Measurements from ENCODE around the gene RHBDF2. TPM values are rescaled to one million over a fixed set of nuclear protein-coding genes. Genes with fewer than 3 reads are reported as not detected.

RHBDF2 gene
- total and polyA plus RNA-seq, 2 donors (not counting 3 experiments of a cell fraction or from before 2014, with no cell fraction given) = 25.5 to 38.5 TPM

DNA sequence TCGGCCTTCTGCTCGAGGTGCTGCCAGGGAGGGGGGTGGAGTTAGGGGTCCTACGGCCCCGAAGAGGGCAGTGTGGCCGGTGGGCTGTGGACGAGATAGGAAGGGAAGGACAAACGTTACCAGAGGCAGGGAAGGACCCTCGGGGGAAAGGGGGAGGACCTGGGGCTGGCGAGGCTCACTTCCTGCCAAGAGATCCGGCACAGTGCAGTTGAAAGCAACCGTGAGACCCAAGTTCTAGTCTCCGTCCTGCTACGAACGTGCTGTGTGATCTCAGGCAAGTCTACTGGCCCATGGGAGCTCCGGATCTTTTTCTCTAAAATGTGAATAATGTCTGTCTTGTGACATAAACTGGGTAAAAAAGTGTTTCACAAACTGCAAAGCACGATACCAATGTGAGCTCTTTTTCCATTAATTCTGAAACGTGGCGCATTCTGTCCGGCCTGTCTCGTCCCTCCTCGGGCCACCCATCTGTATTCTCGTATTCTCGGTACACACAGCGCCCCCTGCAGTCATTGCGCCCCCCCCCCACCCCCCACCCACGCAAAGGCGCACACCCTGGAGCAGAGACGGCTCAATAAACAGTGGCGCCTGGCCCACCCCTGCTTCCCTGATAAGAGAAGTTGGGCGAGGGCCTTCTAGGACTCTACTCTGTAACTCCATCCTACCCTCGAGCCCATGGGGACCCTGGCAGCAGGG is 27.5 kb upstream of the RHBDF2 start:
- no peak for FAIRE-seq
- POLR2A ChIA-PET = interaction anchor here (0.7 to 1.2 kb wide), 2 partner anchors 18 to 141 kb away, joined by 3 to 6 read pairs; no protein-coding TSS in a partner anchor
- TF ChIP-seq, protein P1, sequence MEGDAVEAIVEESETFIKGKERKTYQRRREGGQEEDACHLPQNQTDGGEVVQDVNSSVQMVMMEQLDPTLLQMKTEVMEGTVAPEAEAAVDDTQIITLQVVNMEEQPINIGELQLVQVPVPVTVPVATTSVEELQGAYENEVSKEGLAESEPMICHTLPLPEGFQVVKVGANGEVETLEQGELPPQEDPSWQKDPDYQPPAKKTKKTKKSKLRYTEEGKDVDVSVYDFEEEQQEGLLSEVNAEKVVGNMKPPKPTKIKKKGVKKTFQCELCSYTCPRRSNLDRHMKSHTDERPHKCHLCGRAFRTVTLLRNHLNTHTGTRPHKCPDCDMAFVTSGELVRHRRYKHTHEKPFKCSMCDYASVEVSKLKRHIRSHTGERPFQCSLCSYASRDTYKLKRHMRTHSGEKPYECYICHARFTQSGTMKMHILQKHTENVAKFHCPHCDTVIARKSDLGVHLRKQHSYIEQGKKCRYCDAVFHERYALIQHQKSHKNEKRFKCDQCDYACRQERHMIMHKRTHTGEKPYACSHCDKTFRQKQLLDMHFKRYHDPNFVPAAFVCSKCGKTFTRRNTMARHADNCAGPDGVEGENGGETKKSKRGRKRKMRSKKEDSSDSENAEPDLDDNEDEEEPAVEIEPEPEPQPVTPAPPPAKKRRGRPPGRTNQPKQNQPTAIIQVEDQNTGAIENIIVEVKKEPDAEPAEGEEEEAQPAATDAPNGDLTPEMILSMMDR (IDR thresholded peaks at IDR 0.05; ENCODE audit: extremely low read depth in 1 of 2, insufficient read depth in 1 of 2, low read depth in 1 of 2, low read length in 2 of 2) = no peak
- TF ChIP-seq POLR2A (IDR thresholded peaks at IDR 0.05; ENCODE audit: low read depth, low read length) = no peak
- no peak for TF ChIP-seq POLR2AphosphoS5 (IDR thresholded peaks at IDR 0.05; ENCODE audit: insufficient read depth, low read depth, low read length)
- no peak for TF ChIP-seq FOS (IDR thresholded peaks at IDR 0.05; ENCODE audit: borderline replicate concordance, insufficient read depth, low read length)
- TF ChIP-seq EZH2 (IDR thresholded peaks at IDR 0.05; ENCODE audit: borderline replicate concordance, low read depth, low read length, severe bottlenecking) = no peak
- no peak for TF ChIP-seq GATA2 (IDR thresholded peaks at IDR 0.05; ENCODE audit: insufficient read depth, insufficient read length, low read depth, low read length)
- no peak for TF ChIP-seq JUN (IDR thresholded peaks at IDR 0.05; ENCODE audit: borderline replicate concordance, insufficient read depth, insufficient read length, low read depth)
- no peak for TF ChIP-seq MYC (IDR thresholded peaks at IDR 0.05; ENCODE audit: low read depth, low read length)
- TF ChIP-seq MAX (IDR thresholded peaks at IDR 0.05; ENCODE audit: insufficient read depth, insufficient read length) = no peak
- intact Hi-C loops (cut with micrococcal nuclease) (loop anchor here (10.0 kb wide), 1 partner anchor 186 kb away; the partner anchor contains the start of gene MXRA7), dilution Hi-C loops (cut with MboI; ENCODE audit: extremely low pct_ligation_motif_present, low sequenced_read_pairs) (no loop called here)
- Histone ChIP-seq H3K9me1 (replicated peaks; ENCODE audit: control insufficient read depth, extremely low read depth, insufficient read depth, low read length) (no peaks in the 10 kb centered on the region), H3K36me3 (ENCODE audit: control insufficient read depth in 2 of 2, extremely low read depth in 1 of 2, insufficient read depth in 2 of 2, low read length in 2 of 2) (no peaks in the 10 kb centered on the region), H3K9ac (replicated peaks; ENCODE audit: extremely low read depth, insufficient read depth, low read length) (no peak overlapping the region), H2AFZ (ENCODE audit: low read depth, low read length) (peak overlapping the region; percentile 67), H3K4me3 (replicated peaks in 1 of 3; ENCODE audit: insufficient read depth in 1 of 3, low read depth in 1 of 3, low read length in 3 of 3) (no peak overlapping the region), H3K4me2 (ENCODE audit: insufficient read depth, low read length) (no peak overlapping the region), H3K27ac (ENCODE audit: insufficient read depth, low read depth, low read length) (no peak overlapping the region), H3K27me3 (ENCODE audit: control insufficient read depth in 2 of 2, insufficient read depth in 2 of 2, low read length in 2 of 2) (no peaks in the 10 kb centered on the region), H3K4me1 (ENCODE audit: control insufficient read depth, extremely low read depth, insufficient read depth, low read length) (peaks cover 23% of the 10 kb centered on the region), H3K9me3 (replicated peaks; ENCODE audit: control insufficient read depth, insufficient read depth, low read length) (no peaks in the 10 kb centered on the region), H4K20me1 (replicated peaks; ENCODE audit: control insufficient read depth, extremely low read depth, insufficient read depth, low read length) (no peaks in the 10 kb centered on the region), H3K79me2 (ENCODE audit: control insufficient read depth, insufficient read depth, low read length) (no peaks in the 10 kb centered on the region)
- CTCF ChIA-PET = interaction anchor here (0.7 to 4.3 kb wide), 12 partner anchors 7 to 261 kb away, joined by 3 to 60 read pairs (median 4); partner anchors contain the start of genes PRCD and ST6GALNAC2
- BruUV-seq (replicated peaks) = no TSS peak
- no peak for DNase-seq (ENCODE audit: low read depth, low spot score)
